ENCODE results near the gene TNRC18. TPM values are rescaled to one million over a fixed set of nuclear protein-coding genes. Genes with fewer than 3 reads are reported as not detected.
"Not testable (repeated sequence)": the region's sequence is repeated elsewhere in the genome, so short reads cannot be mapped to it uniquely, and the experiment has no call there.

Gene TNRC18
- total RNA-seq, 2 experiments from 2014 or later, result 12.2 to 64.2 TPM

- Histone ChIP-seq H3K79me2 (ENCODE audit: insufficient read depth, low read depth, low read length) (no peaks in the 10 kb centered on the region), H4K20me1 (ENCODE audit: insufficient read depth, low read length) (no peaks in the 10 kb centered on the region), H3K4me1 (ENCODE audit: insufficient read depth, low read length, poor library complexity, severe bottlenecking) (peaks cover 14% of the 10 kb centered on the region), H3K9me3 (ENCODE audit: low read length) (no peaks in the 10 kb centered on the region), H3K9me2 (ENCODE audit: insufficient read depth, low read length) (no peaks in the 10 kb centered on the region), H3K27ac (ENCODE audit: low read depth, low read length, poor library complexity, severe bottlenecking) (no peak overlapping the region), H3K4me3 (ENCODE audit: low read depth, low read length, poor library complexity, severe bottlenecking) (no peak overlapping the region), H2AFZ (ENCODE audit: low read length) (no peak overlapping the region), H3K36me3 (ENCODE audit: insufficient read depth, low read length) (peaks cover 16% of the 10 kb centered on the region), H3K4me2 (ENCODE audit: low read length) (no peak overlapping the region)
- CTCF ChIA-PET (ENCODE audit: unreplicated experiment), result no interaction called here
- no peak for TF ChIP-seq EZH2phosphoT487 (IDR thresholded peaks at IDR 0.05; ENCODE audit: borderline replicate concordance, low read depth, low read length)
- no peak for TF ChIP-seq CTCF (conservative IDR thresholded peaks at IDR 0.05; ENCODE audit: low read length)
- no TSS peak for BruUV-seq (replicated peaks)
- DNase-seq (ENCODE audit: low spot score), result no peak
- POLR2A ChIA-PET, result no interaction called here
- intact Hi-C loops (cut with micrococcal nuclease; ENCODE audit: unreplicated experiment), result no loop called here
Observed at GRCh38 chr7:5324961-5325360, 98.7 kb downstream of the TNRC18 start.

- H3K79me2 ChIP-seq (ENCODE audit: insufficient read depth, low read depth, low read length); H3K27ac ChIP-seq (ENCODE audit: low read depth, low read length, poor library complexity, severe bottlenecking); CTCF ChIA-PET (ENCODE audit: unreplicated experiment); BruUV-seq (replicated peaks); H3K9me3 ChIP-seq (ENCODE audit: low read length); H3K4me3 ChIP-seq (ENCODE audit: low read depth, low read length, poor library complexity, severe bottlenecking); H3K9me2 ChIP-seq (ENCODE audit: insufficient read depth, low read length); H3K4me2 ChIP-seq (ENCODE audit: low read length); intact Hi-C loops (cut with micrococcal nuclease; ENCODE audit: unreplicated experiment); H4K20me1 ChIP-seq (ENCODE audit: insufficient read depth, low read length); DNase-seq (ENCODE audit: low spot score); POLR2A ChIA-PET; H2AFZ ChIP-seq (ENCODE audit: low read length): not testable (repeated sequence)
- H3K4me1 ChIP-seq (ENCODE audit: insufficient read depth, low read length, poor library complexity, severe bottlenecking), result peaks cover 14% of the 10 kb centered on the region
- H3K36me3 ChIP-seq (ENCODE audit: insufficient read depth, low read length), result peaks cover 13% of the 10 kb centered on the region
Observed at GRCh38 chr7:5323800-5324781, 99.5 kb downstream of the TNRC18 start.

GRCh38 chr7:5322621-5323410 lies 100.8 kb downstream of the TNRC18 start:
- Histone ChIP-seq H3K79me2 (ENCODE audit: insufficient read depth, low read depth, low read length) (no peaks in the 10 kb centered on the region), H3K4me3 (ENCODE audit: low read depth, low read length, poor library complexity, severe bottlenecking) (no peak overlapping the region), H3K4me2 (ENCODE audit: low read length) (no peak overlapping the region), H3K9me2 (ENCODE audit: insufficient read depth, low read length) (no peaks in the 10 kb centered on the region), H3K4me1 (ENCODE audit: insufficient read depth, low read length, poor library complexity, severe bottlenecking) (peaks cover 9% of the 10 kb centered on the region), H3K27ac (ENCODE audit: low read depth, low read length, poor library complexity, severe bottlenecking) (no peak overlapping the region), H2AFZ (ENCODE audit: low read length) (no peak overlapping the region), H3K36me3 (ENCODE audit: insufficient read depth, low read length) (peaks cover 19% of the 10 kb centered on the region), H4K20me1 (ENCODE audit: insufficient read depth, low read length) (no peaks in the 10 kb centered on the region), H3K9me3 (ENCODE audit: low read length) (peaks cover 14% of the 10 kb centered on the region; the same call in 1 of the 2 replicates)
- no TSS peak for BruUV-seq (replicated peaks)
- DNase-seq (ENCODE audit: low spot score), result no peak
- ChIA-PET CTCF (ENCODE audit: unreplicated experiment) (no interaction called here), POLR2A (no interaction called here)
- TF ChIP-seq CTCF (conservative IDR thresholded peaks at IDR 0.05; ENCODE audit: low read length) (no peak), EZH2phosphoT487 (IDR thresholded peaks at IDR 0.05; ENCODE audit: borderline replicate concordance, low read depth, low read length) (no peak)
- intact Hi-C loops (cut with micrococcal nuclease; ENCODE audit: unreplicated experiment), result no loop called here
